GM18867 (cell line): ENCODE results near the gene CSTF2.
A peak's percentile ranks its signal among the peaks of the same experiment; 100 is the strongest.
"Not testable (repeated sequence)": the region's sequence is repeated elsewhere in the genome, so short reads cannot be mapped to it uniquely, and the experiment has no call there.

Experiments
- ATAC-seq: cut with Tn5 transposase; IDR thresholded peaks from one replicate; pipeline ENCODE4 v1.9.1; 2021; ENCODE audit warnings: mild to moderate bottlenecking, moderate library complexity; ENCODE audit not compliant: unreplicated experiment

CSTF2 gene, protein sequence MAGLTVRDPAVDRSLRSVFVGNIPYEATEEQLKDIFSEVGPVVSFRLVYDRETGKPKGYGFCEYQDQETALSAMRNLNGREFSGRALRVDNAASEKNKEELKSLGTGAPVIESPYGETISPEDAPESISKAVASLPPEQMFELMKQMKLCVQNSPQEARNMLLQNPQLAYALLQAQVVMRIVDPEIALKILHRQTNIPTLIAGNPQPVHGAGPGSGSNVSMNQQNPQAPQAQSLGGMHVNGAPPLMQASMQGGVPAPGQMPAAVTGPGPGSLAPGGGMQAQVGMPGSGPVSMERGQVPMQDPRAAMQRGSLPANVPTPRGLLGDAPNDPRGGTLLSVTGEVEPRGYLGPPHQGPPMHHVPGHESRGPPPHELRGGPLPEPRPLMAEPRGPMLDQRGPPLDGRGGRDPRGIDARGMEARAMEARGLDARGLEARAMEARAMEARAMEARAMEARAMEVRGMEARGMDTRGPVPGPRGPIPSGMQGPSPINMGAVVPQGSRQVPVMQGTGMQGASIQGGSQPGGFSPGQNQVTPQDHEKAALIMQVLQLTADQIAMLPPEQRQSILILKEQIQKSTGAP

DNA sequence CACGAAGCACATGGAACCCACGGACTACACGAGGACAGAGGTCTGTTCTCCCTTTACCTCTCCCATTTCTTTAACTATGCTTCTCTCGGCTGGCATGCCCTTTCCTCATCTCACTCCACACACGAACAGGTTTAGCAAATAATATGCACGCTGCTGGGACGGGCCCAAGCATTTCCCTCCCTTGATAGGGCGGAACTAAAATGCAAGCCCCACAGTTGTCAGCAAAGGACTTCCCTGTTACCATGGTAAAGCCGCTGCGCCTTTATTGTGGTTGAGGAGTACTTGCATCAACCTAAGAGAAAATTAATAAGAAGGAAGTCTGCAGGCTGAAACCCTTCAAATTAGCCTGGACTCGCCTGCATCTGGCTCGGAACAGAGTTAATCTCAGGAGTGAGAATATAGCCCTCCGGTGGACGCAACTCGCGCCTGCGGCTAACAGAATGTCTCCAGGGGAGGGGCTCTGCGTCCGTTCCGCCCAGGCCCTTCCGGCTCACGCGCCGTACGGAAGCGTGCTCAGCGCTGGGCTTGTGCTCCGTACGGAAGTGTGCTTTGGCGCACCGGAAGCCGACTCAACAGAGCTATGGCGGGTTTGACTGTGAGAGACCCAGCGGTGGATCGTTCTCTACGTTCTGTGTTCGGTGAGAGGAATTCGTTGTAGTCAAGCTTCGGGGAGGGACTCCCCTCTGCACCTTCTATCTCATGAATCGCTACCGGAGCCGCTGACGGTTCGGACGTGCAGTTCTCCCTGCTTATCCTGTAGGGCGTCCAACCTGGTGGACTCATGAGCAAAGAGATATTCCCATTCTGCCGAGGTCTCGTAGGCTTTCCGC lies at the start of gene CSTF2:
Gene CSTF2, plus strand, starts transcription at position 555 of the 830 bp plus-strand sequence. Its CDS starts 26 bp downstream, at position 581.
- peak; percentile 99 for ATAC-seq

DNA sequence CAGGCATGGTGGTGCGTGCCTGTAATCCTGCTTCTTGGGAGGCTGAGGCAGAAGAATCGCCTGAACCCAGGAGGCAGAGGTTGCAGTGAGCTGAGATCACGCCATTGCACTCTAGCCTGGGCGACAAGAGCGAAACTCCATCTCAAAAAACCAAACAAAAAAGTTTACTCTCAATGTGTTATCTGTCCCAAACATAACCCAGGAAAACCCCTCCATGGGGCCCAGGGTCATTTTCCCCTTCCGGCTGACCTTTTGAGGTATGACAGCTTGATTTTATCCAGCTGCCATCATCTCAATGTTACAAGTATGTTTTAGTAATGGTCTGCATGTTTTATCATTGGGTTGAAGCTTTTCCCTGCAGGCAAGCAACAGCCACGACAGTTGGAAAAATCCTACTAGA lies 23.8 kb upstream of the CSTF2 start:
- ATAC-seq = not testable (repeated sequence)

DNA sequence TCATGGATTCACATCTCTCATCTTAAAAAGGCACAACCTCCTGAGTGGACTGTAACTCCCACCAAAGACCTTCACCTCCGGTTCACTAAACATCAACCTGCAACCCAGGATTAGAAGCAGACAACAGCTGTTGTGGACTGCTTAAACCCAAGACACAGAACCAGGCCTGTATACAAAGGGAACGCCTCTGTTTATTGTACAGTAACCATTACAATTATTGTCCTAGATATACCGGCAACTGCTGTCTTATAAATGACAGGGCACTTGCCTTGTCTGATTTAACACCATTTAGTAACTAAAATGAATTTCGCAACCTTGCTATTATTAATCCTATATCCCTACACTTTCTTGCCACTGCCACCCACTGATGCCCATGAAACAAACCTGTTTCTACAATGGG lies 22.8 kb upstream of the CSTF2 start:
- ATAC-seq = no peak

DNA sequence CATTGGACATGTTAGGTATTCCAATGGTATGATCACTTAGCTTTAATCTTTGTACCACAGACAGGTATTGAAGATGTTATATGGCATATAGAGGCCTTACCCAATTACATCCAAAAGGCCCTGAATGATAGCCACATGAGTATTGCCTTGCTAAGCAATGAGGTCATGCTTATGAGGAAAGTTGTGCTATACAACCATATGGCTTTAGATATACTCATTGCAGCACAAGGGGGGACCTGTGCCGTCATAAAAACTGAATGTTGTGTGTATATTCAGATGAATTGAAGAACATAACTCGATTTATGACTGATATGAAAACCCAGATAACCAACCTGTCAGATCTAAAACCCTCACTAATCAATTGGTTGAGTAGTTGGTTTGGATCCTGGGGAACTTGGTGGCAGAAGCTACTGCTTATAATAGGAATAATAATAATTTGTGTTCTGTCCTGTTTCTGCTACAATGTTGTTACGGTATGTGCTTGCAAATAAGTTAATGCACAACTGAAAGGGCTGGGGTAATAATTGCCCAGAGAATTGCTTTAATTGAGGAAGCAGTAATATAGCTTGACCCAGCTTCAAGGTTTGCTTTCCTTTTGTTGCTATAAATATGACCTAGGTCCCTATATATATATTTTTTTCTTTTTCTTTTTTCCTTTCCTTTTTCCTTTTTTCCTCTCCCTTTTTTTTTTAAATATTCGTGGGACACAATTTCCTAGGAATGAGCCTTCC lies 21.5 kb upstream of the CSTF2 start:
- no peak for ATAC-seq

DNA sequence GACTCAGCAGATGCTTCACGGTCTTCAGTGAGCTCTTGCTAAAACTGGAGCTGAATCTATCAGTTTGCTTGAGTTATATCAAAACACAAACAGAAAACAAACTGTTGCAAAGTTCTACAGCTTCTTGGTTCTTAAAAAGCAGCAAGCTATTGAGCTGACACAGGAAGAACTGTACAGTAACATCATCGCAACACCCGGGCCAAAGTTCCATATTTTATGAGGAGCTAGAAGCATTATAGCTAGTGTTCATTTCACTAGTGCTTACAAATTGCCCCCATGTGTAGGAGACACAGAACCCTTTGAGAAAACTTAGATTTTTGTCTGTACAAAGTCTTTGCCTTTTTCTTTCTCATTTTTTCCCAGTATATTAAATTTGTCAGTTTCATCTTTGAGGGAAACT lies 17.3 kb upstream of the CSTF2 start:
- ATAC-seq = no peak

DNA sequence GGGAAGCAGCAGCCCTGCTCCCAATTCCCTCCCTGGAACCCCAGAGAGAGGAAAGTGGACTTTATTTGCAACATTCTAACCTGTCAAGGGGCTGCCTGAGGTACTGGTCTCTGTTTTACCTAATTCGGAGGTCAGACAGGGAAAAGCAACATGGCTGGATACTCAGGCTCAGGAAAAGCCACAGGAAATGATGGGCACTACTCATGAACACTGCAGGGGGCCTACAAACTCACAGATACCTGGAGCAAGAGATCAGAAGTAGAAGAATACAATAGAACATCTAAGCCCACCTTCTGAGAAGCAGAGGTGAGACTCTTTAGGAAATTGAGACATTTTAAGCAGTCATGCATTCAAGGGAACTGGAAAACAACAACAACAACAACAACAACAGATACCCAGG lies 15.4 kb upstream of the CSTF2 start:
- no peak for ATAC-seq

DNA sequence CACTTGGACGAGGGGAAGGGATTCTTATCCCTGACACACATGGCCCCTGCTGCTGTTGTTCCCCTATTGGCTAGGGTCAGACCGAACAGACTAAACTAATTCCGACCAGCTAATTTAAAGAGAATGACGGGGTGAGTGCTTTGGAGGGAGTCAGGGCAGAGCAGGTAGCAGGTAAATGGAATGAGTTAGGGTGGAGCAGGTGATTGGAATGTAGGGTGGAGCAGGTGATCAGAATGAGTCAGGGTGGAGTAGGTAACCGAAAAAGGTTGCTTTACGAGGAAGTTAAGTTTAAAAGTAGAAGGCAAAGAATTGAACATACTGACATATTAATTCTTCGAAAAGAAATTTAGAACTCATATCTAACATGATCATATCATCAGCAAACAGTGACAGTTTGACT lies 11.9 kb upstream of the CSTF2 start:
- ATAC-seq = not testable (repeated sequence)

DNA sequence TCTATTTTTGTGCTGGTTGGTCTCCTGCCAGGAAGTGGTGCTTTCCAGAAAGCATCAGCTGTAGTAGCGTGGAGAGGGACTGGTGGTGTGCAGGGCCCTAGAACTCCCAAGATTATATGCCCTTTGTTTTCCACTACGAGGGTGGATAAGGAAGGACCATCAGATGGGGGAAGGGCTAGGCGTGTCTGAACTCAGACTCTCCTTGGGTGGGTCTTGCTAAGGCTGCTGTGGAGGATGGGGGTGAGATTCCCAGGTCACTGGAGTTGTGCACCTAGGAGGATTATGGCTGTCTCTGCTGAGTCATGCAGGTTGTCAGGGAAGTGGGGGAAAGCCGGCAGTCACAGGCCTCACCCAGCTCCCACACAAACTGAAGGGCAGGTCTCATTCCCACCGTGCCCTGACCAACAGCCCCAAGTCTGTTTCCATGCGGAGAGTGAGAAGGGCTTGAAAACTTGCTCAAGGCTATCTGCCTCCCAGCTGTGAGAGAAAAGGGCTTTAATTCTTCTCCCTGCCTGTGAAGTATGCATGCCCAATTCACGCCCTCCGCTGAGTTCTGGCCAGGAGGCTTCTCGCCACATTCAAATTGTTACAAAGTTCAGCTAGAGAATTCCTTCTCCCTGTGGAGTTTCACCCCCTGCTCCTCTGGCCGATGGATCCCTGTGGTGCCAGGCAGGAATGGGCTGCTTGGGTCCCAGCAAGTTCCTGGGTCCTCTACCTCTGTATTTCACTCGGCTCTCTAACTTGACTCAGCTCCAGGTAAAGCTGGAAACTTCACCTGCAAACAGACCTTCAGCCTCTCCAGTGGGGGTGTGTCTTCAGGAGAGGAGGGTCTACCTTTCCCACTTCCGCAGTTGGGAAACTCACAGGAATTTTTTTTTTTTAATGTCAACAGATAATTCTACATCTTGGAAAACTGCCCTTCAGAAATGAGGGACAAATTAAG lies 7.7 kb upstream of the CSTF2 start:
- ATAC-seq = no peak

DNA sequence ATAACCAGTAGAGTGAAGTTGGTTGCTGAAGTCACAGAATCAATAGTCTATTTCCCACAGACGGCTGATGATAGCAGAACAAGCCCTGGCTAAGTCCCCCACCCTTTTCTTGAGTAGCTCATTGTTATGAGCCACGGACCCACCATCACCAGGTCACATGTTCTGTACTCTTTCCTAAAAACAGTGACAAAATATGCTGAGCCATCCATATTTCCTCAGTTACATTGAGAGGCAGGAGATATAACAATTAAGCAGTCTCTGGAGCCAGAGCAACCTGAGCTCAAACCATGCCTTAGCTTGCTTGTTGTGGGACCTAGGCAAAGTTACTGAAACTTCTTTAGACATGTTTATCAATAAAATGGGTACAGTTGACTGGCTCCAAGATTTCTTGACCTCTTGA lies 2.9 kb upstream of the CSTF2 start:
- no peak for ATAC-seq

DNA sequence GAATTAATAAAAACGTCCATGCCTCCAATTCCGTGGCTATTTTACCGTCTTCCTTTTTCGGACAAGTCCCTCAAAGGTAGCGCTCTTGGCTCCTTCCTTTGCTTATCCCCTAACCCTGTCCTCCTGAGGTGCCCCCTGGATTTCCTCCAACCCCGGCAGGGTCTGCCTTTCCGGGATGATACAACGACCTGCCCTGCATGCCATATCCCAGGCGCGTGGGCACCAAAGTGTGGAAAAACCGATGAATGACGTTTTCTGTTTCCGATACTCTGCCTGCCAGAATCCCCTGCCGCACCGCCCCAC lies 706 bp upstream of the CSTF2 start:
- ATAC-seq = no peak

DNA sequence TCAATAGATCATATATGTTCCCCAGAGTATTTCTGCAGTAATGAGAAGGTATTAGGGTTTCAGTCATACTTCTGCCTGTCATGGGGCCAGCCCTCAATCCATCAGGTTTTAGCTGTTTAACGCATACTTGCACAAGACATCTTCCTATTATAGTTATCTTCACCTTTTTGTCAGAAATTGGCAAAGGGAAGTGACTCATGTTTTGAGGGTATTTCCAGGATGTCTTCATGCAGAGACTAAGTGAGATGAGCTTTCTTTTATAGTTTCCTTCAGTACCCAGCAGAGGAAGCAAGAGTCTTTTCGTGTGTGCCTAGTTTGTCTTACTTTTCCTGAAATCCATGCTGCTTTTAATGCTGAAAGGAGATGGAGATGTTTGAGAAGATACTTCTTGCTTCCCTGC lies 9.5 kb downstream of the CSTF2 start:
- ATAC-seq = peak; percentile 73

DNA sequence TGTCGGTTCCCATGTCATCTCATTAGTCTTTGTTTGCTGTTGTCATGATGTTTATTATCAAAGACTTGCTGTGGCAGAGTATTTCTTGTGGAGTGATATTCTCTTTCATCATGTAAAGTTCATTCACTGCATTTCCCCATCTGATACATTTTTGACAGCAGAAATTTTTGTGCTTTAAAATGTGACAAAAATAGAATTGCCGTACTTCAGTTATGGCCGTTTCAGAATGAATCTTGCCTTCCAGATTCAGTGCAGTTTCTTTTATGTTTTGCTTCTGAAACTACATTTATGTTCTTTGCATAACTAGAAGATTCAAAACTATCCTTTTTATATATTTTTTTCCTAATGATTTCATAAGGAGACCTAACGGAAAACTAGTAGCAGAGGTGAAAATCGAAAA lies 10.0 kb downstream of the CSTF2 start:
- ATAC-seq = peak; percentile 39

DNA sequence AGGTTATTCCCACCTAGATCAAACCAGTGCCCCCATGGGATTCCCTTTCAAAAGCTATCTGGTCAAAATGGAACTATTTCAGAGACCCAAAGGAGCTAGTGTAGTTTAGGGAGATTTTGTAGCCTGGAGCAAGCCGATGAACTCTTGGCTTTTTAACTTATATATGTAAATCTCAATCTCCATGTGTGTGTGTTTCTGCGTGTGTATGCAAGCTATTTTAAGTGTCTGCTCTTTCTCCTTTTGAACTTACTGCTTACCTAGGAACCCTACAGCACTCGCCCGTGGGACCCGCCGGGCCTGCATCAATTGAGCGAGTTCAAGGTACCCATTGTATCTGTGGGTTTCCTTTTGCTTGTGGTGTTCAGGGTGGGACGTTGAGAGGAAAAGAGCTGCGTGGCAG lies 10.4 kb downstream of the CSTF2 start:
- peak; percentile 27 for ATAC-seq

DNA sequence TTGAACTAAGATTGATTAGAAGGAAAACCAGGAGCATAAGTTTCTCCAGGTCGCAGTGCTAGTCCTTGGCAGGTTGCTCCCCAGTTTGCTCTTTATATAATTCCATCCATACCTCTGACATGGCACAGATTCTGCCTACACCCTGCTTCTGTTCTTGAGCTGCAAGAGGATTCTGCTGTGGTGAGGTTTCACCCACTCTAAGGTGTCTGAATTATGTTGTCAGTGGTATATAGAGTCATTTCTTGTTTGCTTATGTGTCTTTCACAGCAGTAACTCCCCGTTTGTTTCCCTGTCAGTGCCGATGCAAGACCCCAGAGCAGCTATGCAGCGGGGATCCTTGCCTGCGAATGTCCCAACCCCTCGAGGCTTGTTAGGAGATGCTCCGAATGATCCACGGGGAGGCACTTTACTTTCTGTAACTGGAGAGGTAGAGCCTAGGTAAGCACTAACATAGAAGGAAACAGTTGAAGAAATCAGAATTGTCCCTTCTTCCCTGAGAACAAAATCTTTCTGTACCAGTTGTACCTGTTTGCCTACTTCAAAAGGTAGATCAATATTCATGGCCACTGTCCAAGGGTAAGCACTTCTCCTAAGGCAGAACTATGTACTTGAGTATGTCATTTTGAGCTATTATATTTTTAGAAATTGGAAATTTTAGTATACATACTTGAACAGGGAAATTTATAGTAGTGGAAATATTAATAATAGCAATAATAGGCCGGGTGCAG lies 11.2 kb downstream of the CSTF2 start:
- no peak for ATAC-seq

DNA sequence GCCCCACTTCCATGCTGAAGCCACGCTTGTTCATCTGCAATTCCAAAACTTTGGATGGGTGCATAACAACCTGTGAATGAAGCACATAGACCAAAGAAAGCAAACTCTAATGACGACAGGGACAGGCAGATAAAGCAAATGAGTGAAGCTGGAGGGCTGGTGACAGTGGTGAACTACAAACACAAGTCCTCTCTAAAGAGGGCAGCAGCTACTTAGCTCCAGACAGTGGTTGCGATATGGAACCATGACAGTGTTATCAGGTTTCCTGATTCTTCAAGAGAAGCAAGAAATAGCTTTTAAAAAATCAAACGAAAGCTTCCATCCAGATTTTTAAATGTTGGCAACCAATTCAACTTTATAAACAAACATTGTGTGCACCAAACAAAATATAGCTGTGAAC lies 30.1 kb downstream of the CSTF2 start:
- no peak for ATAC-seq

DNA sequence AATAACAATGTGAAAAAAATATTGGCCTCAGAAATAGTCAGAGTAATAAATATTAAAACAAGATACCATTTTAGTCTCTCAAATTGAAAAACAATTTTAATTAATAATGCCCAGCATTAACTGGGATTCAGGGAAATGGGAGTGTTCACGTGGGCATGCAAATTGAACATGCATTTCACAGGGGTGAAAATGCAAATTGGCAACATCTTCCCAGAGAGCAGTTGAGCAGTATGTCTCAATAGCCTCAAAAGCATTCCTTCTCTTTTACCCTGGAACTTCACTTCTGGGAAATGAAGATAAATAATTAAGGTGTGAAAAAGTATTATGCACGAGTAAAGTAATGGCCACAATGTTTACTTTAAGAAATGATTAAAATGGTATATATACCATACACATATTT lies 32.6 kb downstream of the CSTF2 start:
- no peak for ATAC-seq

DNA sequence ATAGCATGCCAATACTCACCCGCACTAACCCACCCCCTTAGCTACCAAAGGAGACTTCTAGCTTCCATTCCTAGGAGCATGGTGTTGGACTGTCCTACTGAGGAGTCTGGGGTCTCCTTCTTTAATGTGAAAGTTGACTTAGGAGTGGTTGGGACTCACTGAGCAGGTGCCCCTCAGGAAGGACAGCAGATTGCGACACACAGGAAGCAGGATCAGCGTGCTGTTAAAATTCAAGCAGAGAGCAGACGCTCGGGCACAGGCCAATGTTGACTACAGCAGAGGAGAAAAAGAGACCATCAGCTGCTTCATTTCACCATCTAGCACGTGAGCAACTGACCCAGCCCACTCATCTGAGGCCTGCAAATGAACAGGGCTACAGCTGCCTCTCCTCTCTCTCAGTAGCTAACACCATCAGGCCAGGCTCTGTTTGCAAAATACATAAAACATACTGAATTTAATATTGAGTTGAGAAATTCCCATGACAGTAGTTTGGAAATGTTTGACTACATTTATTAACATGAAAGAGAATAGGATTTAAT lies 43.2 kb downstream of the CSTF2 start:
- ATAC-seq = no peak

DNA sequence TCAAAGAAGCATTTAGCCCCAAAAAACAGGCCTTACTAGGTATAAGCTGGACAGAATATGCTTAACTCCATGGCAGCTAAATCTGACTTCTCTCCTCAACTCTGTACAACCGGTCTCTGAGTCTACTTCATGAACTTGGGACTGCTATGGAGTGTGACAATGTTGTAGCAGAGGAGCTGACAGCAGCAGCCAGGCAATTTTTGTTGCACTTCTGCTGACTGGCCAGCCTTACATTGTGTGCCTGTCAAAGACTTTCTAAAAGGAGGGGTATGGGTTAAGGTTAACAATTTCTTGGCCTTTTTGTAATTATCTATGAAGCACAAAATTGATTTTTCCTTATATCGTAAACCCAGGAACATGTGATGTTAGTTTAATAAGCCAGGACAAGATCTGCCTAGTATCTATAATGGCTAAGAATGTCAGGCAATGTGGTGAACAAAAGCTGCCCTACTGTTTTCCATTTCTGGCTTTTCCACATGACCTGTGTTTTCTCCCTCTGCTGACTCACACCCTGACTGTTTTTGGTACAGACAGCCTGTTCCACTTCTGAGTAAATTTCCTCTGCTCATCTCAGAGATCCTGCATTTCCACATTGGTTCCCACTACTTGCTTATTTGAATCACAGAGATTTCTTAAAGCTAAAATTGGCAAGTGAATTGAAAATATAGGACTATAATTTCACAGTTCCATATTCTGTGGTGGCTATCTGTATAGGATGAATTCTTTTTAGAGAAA lies 44.6 kb downstream of the CSTF2 start:
- ATAC-seq = no peak

DNA sequence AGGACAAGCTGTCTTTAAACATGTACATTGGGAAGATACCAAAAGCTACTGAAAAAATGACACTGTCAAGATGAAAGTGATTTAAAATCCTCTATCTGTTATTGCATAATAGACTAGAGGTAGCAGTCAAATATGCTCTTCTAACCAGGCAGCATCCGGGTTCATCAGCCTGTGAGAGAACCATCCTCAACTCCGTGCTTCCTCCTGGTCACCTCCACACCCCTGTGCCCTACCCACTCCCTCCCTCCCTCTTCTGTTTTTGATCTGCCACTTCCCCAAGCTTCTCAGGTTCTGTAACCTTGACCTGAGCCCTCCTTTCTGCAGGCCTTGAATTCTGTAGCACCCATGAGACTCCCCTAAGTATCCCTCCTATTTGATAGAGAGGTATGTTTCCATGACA lies 48.1 kb downstream of the CSTF2 start:
- ATAC-seq = no peak
